ENCODE measurements around the gene RASSF5.

- TF ChIP-seq EP300 (IDR thresholded peaks at IDR 0.05) (no peak), CTCF (IDR thresholded peaks at IDR 0.05) (no peak), MYC (IDR thresholded peaks at IDR 0.05; ENCODE audit: borderline replicate concordance, low read length) (no peak), CEBPB (IDR thresholded peaks at IDR 0.05) (no peak), KDM5A (IDR thresholded peaks at IDR 0.05) (no peak), ZNF302 (CRISPR knock-in tag; IDR thresholded peaks at IDR 0.05) (no peak)
Measured at GRCh38 chr1:206526064-206526911, 19.0 kb downstream of the RASSF5 start.
